H1 (cell line): Measurements from ENCODE around the gene ARL5C. TPM values are rescaled to one million over a fixed set of nuclear protein-coding genes. Genes with fewer than 3 reads are reported as not detected.

Source experiments
- CTCF ChIA-PET: fragments of 300-600 bp; sonication (Branson Sonifier 250); formaldehyde crosslinking; loops from one replicate; lab custom pipeline; 2021; ENCODE audit not compliant: partially characterized antibody; lab: Charles Lee
- POLR2A ChIA-PET: fragments of 300-600 bp; sonication (Branson Sonifier 250); formaldehyde crosslinking; loops from one replicate; lab custom pipeline; 2021; ENCODE audit warnings: inconsistent platforms; ENCODE audit not compliant: partially characterized antibody; lab: Charles Lee
- DNase-seq, 2 experiments: peaks; one replicate each; pipeline versions ENCODE4 v3.0.0 to v3.0.0-alpha.2; 2010 to 2022; ENCODE audit warnings: low spot score in 2 of 2, low read depth in 1 of 2, mixed read lengths in 1 of 2
- FAIRE-seq: peaks from 2 replicates; lab custom pipeline; 2011; peaks lifted over from hg19 to GRCh38; lab: Jason Lieb, UNC
- H2AFZ ChIP-seq: 2 replicates; pipeline ENCODE4 v1.8.1; 2012; ENCODE audit warnings: low read length, inconsistent platforms
- H2AK5ac ChIP-seq: 2 replicates; pipeline ENCODE4 v1.6.1; 2013; ENCODE audit warnings: low read depth, low read length
- H2BK120ac ChIP-seq: replicated peaks from 2 replicates; pipeline ENCODE3; 2013; ENCODE audit warnings: low read depth, low read length, inconsistent platforms
- H2BK12ac ChIP-seq: 2 replicates; pipeline ENCODE4 v1.6.1; 2013; ENCODE audit warnings: low read depth, low read length
- H2BK15ac ChIP-seq: 2 replicates; pipeline ENCODE4 v1.6.1; 2013; ENCODE audit warnings: low read length
- H2BK20ac ChIP-seq: 2 replicates; pipeline ENCODE4 v1.6.1; 2013; ENCODE audit warnings: low read length
- H2BK5ac ChIP-seq: 2 replicates; pipeline ENCODE4 v1.6.1; 2013; ENCODE audit warnings: low read depth, low read length
- H3K14ac ChIP-seq: 2 replicates; pipeline ENCODE4 v1.6.1; 2013; ENCODE audit warnings: inconsistent platforms; ENCODE audit not compliant: insufficient read length
- H3K18ac ChIP-seq: 2 replicates; pipeline ENCODE4 v1.6.1; 2013; ENCODE audit warnings: low read length; ENCODE audit errors: extremely low read depth
- H3K23ac ChIP-seq: 2 replicates; pipeline ENCODE4 v1.6.1; 2013; ENCODE audit warnings: inconsistent platforms; ENCODE audit not compliant: insufficient read length
- H3K23me2 ChIP-seq: 2 replicates; pipeline ENCODE4 v1.6.1; 2013; ENCODE audit warnings: low read depth, low read length
- H3K27ac ChIP-seq: 2 replicates; pipeline ENCODE4 v1.6.1; 2011; ENCODE audit warnings: low read depth, low read length, inconsistent platforms
- H3K27me3 ChIP-seq, 4 experiments: replicated peaks in 1 of 4; 1 replicate in 1 of 4; 2 replicates in 3 of 4; pipeline versions ENCODE4 v1.6.1 to v1.8.1; 2011 to 2013; ENCODE audit warnings: low read length in 3 of 4, mild to moderate bottlenecking in 3 of 4, inconsistent platforms in 2 of 4, mixed read lengths in 2 of 4, moderate library complexity in 1 of 4; ENCODE audit not compliant: control insufficient read depth in 3 of 4, insufficient read depth in 3 of 4; ENCODE audit errors: extremely low read depth in 1 of 4
- H3K36me3 ChIP-seq, 4 experiments: 2 replicates each; pipeline versions ENCODE4 v1.6.1 to v1.8.1; 2011 to 2013; ENCODE audit warnings: mild to moderate bottlenecking in 4 of 4, low read length in 3 of 4, moderate library complexity in 2 of 4, control low read depth in 1 of 4, inconsistent platforms in 1 of 4; ENCODE audit not compliant: insufficient read depth in 4 of 4, control insufficient read depth in 2 of 4
- H3K4ac ChIP-seq: replicated peaks from 2 replicates; pipeline ENCODE3; 2013; ENCODE audit warnings: low read length, low read depth, mixed read lengths, inconsistent platforms; ENCODE audit not compliant: insufficient read length
- H3K4me1 ChIP-seq, 4 experiments: replicated peaks in 1 of 4; 1 replicate in 1 of 4; 2 replicates in 3 of 4; pipeline versions ENCODE4 v1.6.1 to v1.8.1; 2011 to 2013; ENCODE audit warnings: low read length in 3 of 4, inconsistent platforms in 2 of 4, mixed read lengths in 1 of 4; ENCODE audit not compliant: insufficient read depth in 4 of 4, control insufficient read depth in 3 of 4
- H3K4me2 ChIP-seq, 2 experiments: 2 replicates each; pipeline versions ENCODE4 v1.6.1 to v1.8.1; 2011 to 2013; ENCODE audit warnings: low read depth in 2 of 2, low read length in 2 of 2, control low read depth in 1 of 2, inconsistent platforms in 1 of 2, mild to moderate bottlenecking in 1 of 2; ENCODE audit not compliant: insufficient read depth in 1 of 2
- H3K4me3 ChIP-seq, 4 experiments: fragments of 200-600, 300-600 bp in 1 of 4; sonication (generic), shearing (Covaris generic), sonication (Bioruptor Twin) in 1 of 4; 2 replicates each; pipeline versions ENCODE4 v1.5.1 to v1.8.1; 2011 to 2016; ENCODE audit warnings: low read length in 4 of 4, low read depth in 3 of 4, control low read depth in 2 of 4, inconsistent platforms in 2 of 4, mild to moderate bottlenecking in 2 of 4, mixed read lengths in 1 of 4, moderate library complexity in 1 of 4; ENCODE audit not compliant: insufficient read depth in 2 of 4; ENCODE audit errors: extremely low read depth in 1 of 4
- H3K56ac ChIP-seq: replicated peaks from 2 replicates; pipeline ENCODE3; 2013; ENCODE audit warnings: low read depth, mild to moderate bottlenecking, mixed read lengths, low read length, inconsistent platforms; ENCODE audit not compliant: insufficient read length
- H3K79me1 ChIP-seq: 2 replicates; pipeline ENCODE4 v1.6.1; 2013; ENCODE audit warnings: low read depth, low read length, control low read depth
- H3K79me2 ChIP-seq, 2 experiments: 2 replicates each; pipeline versions ENCODE4 v1.6.1 to v1.8.1; 2012 to 2013; ENCODE audit warnings: low read length in 2 of 2, mild to moderate bottlenecking in 2 of 2, inconsistent platforms in 1 of 2; ENCODE audit not compliant: insufficient read depth in 2 of 2, control insufficient read depth in 1 of 2
- H3K9ac ChIP-seq, 4 experiments: replicated peaks in 1 of 4; 1 replicate in 1 of 4; 2 replicates in 3 of 4; pipeline versions ENCODE4 v1.6.1 to v1.8.1; 2011 to 2013; ENCODE audit warnings: low read depth in 3 of 4, low read length in 3 of 4, control low read depth in 2 of 4, mild to moderate bottlenecking in 2 of 4, moderate library complexity in 2 of 4, inconsistent platforms in 1 of 4; ENCODE audit errors: extremely low read depth in 1 of 4
- H3K9me3 ChIP-seq, 2 experiments: 2 replicates each; pipeline versions ENCODE4 v1.6.1 to v1.8.1; 2012 to 2013; ENCODE audit warnings: mild to moderate bottlenecking in 2 of 2, moderate library complexity in 2 of 2, control low read depth in 1 of 2, inconsistent platforms in 1 of 2, low read depth in 1 of 2, low read length in 1 of 2, mixed read lengths in 1 of 2; ENCODE audit not compliant: insufficient read depth in 2 of 2
- H4K20me1 ChIP-seq, 2 experiments: replicated peaks in 1 of 2; 2 replicates each; pipeline versions ENCODE3 to v1.8.1; 2011 to 2013; ENCODE audit warnings: inconsistent platforms in 2 of 2, low read length in 2 of 2, mild to moderate bottlenecking in 1 of 2; ENCODE audit not compliant: insufficient read depth in 2 of 2, control insufficient read depth in 1 of 2
- H4K5ac ChIP-seq: 2 replicates; pipeline ENCODE4 v1.6.1; 2013; ENCODE audit warnings: low read length, low read depth, mixed read lengths, inconsistent platforms; ENCODE audit not compliant: insufficient read length
- H4K8ac ChIP-seq: 2 replicates; pipeline ENCODE4 v1.8.0; 2013; ENCODE audit warnings: mild to moderate bottlenecking, moderate library complexity, low read length, inconsistent platforms; ENCODE audit not compliant: insufficient read depth; ENCODE audit errors: extremely low read depth
- H4K91ac ChIP-seq: replicated peaks from 2 replicates; pipeline ENCODE3; 2013; ENCODE audit warnings: low read length, mixed read lengths, inconsistent platforms; ENCODE audit not compliant: insufficient read length
- BACH1 ChIP-seq: IDR thresholded peaks from 2 replicates; pipeline ENCODE4 v1.6.1; 2012; ENCODE audit warnings: low read length, improper control_type of control experiment
- CHD1 ChIP-seq: IDR thresholded peaks from 2 replicates; pipeline ENCODE4 v1.6.1; 2012; ENCODE audit warnings: low read depth, low read length, improper control_type of control experiment
- CREB1 ChIP-seq: IDR thresholded peaks from 2 replicates; pipeline ENCODE4 v1.6.1; 2012; ENCODE audit warnings: inconsistent platforms
- CTCF ChIP-seq, 3 experiments: IDR thresholded peaks; 1 replicate in 2 of 3; 2 replicates in 1 of 3; pipeline versions ENCODE4 v1.5.1 to v1.6.1; 2011; ENCODE audit warnings: low read length in 3 of 3, mild to moderate bottlenecking in 3 of 3, inconsistent platforms in 2 of 3, low read depth in 1 of 3, moderate library complexity in 1 of 3; ENCODE audit not compliant: insufficient read depth in 1 of 3; ENCODE audit errors: control extremely low read depth in 1 of 3
- GTF2F1 ChIP-seq: IDR thresholded peaks from 2 replicates; pipeline ENCODE4 v1.6.1; 2012; ENCODE audit warnings: low read depth, low read length, improper control_type of control experiment, borderline replicate concordance
- RXRA ChIP-seq: IDR thresholded peaks from 2 replicates; pipeline ENCODE4 v1.6.1; 2011; ENCODE audit warnings: low read depth, mild to moderate bottlenecking, low read length, moderate library complexity; ENCODE audit not compliant: insufficient read depth
- SIX5 ChIP-seq: IDR thresholded peaks from 2 replicates; pipeline ENCODE4 v1.6.1; 2011; ENCODE audit warnings: mild to moderate bottlenecking, low read depth, low read length
- TBP ChIP-seq: IDR thresholded peaks from 2 replicates; pipeline ENCODE4 v1.6.1; 2011; ENCODE audit warnings: low read depth, low read length, improper control_type of control experiment
- WGBS, 2 experiments: shearing (Covaris generic) in 1 of 2; methylation state at CpG; one replicate each; pipeline versions ENCODE4 v1.1.6 to v1.1.7; 2013 to 2015; ENCODE audit warnings: low lambda C conversion rate in 2 of 2, mixed read lengths in 2 of 2, inconsistent platforms in 1 of 2, low coverage in 1 of 2, missing lambda C conversion rate in 1 of 2; ENCODE audit not compliant: insufficient replicate concordance in 2 of 2, insufficient coverage in 1 of 2, insufficient read length in 1 of 2; ENCODE audit errors: extremely low coverage in 1 of 2, missing lambda C conversion rate in 1 of 2; 5-methylcytosine and 5-hydroxymethylcytosine counted together
- polyA plus RNA-seq, 7 experiments: library from polyadenylated mRNA; depleted of rRNA in 3 of 7; stranded (reverse) in 5 of 7; unstranded in 2 of 7; fragments of >200 nt in 5 of 7; fragments of 200-250 nt in 2 of 7; gene quantifications; 1 replicate in 5 of 7; 2 replicates in 1 of 7; 4 replicates in 1 of 7; pipeline versions ENCODE4 v1.2.1 to v1.2.3, GENCODE V29; 2011 to 2013; ENCODE audit warnings: missing spikeins in 2 of 7, mixed read lengths in 2 of 7
- total RNA-seq: library from RNA; stranded (reverse); fragmentation: NEBNext Ultra II Directional; extraction: Animal tissue kit (Norgen Biotek cat#: 25700); gene quantifications from 2 replicates; pipeline ENCODE4 v1.2.1, GENCODE V29; 2021

ARL5C gene
- total and polyA plus RNA-seq, 2 of the 8 experiments (the other 6 are each of a cell fraction or from before 2014, with no cell fraction given): not detected

GRCh38 chr17:39194089-39194984 lies 28.4 kb upstream of the ARL5C start:
- H2BK5ac ChIP-seq: peak overlapping the region; percentile 37
- TF ChIP-seq RXRA: no peak
- TF ChIP-seq CHD1: no peak
- peak; percentile 34 to 58 (median 57) for TF ChIP-seq CTCF (IDR thresholded peaks at IDR 0.05; ENCODE audit: control extremely low read depth in 1 of 3, insufficient read depth in 1 of 3, low read depth in 1 of 3, low read length in 3 of 3)
- no peak for TF ChIP-seq GTF2F1
- no peak for TF ChIP-seq TBP
- no peak for TF ChIP-seq BACH1
- TF ChIP-seq CREB1: 0 out of 2 replicates have a peak, but pooled peaks have one; percentile 53
- TF ChIP-seq SIX5: no peak

More at GRCh38 chr17:39194089-39194984, 28.4 kb upstream of the ARL5C start:
- 68% methylated on average over 19 of the region's 20 CpGs; no CpG with 5 or more reads in 1 of the 2 experiments for WGBS, 2 experiments
- no peak overlapping the region for H2BK120ac ChIP-seq
- peaks cover 6% of the 10 kb centered on the region; the same call in 1 of the 2 replicates for H3K23me2 ChIP-seq
- FAIRE-seq: no peak
- H2AFZ ChIP-seq: no peak overlapping the region
- no peaks in the 10 kb centered on the region for H3K27me3 ChIP-seq
- H3K4ac ChIP-seq: no peak overlapping the region
- no peak overlapping the region for H4K91ac ChIP-seq
- peaks cover 0 to 34% of the 10 kb centered on the region in 2 experiments; a peak in 1 of 4 replicates for H3K79me2 ChIP-seq
- H3K9ac ChIP-seq: no peak overlapping the region
- H4K8ac ChIP-seq: no peak overlapping the region
- no peak overlapping the region for H4K5ac ChIP-seq
- peak overlapping the region in 2 of 4 experiments; percentile 8 to 89; a peak in 4 of 8 replicates for H3K4me3 ChIP-seq
- H2BK15ac ChIP-seq: peak overlapping the region; percentile 6; the same call in 1 of the 2 replicates
- H4K20me1 ChIP-seq: peaks cover 2 to 27% of the 10 kb centered on the region in 2 experiments
- peaks cover 19% of the 10 kb centered on the region for H3K79me1 ChIP-seq
- 0 out of 2 replicates have a peak overlapping the region, but pooled peaks have one; percentile 32 for H3K27ac ChIP-seq
- no peaks in the 10 kb centered on the region for H3K9me3 ChIP-seq
- no peak overlapping the region for H2AK5ac ChIP-seq
- H3K56ac ChIP-seq: no peak overlapping the region
- H3K4me1 ChIP-seq: peaks cover 4 to 27% (median 22%) of the 10 kb centered on the region in 4 experiments
- no peak overlapping the region for H2BK12ac ChIP-seq
- H3K23ac ChIP-seq: no peak overlapping the region
- peaks cover 5 to 30% (median 18%) of the 10 kb centered on the region in 4 experiments; a peak in 7 of 8 replicates for H3K36me3 ChIP-seq
- H3K18ac ChIP-seq: 0 out of 2 replicates have a peak overlapping the region, but pooled peaks have one; percentile 21
- peak overlapping the region; percentile 80 to 82 for H3K4me2 ChIP-seq
- H2BK20ac ChIP-seq: peak overlapping the region; percentile 29; the same call in 1 of the 2 replicates
- DNase-seq: peak in 1 of 2 experiments; percentile 65
- ChIA-PET POLR2A (interaction anchor here (1.1 to 5.9 kb wide), 5 partner anchors 11 to 267 kb away, joined by 4 to 51 read pairs (median 5); partner anchors contain the start of gene CDK12), CTCF (interaction anchor here (0.7 to 3.8 kb wide), 28 partner anchors 8 to 559 kb away, joined by 3 to 24 read pairs (median 6); no protein-coding TSS in a partner anchor)
- no peak overlapping the region for H3K14ac ChIP-seq
